Muscle layer of colon (tissue), 2 donors: Measurements from ENCODE around the gene TRIML1.

ENCODE experiments used
- H3K27ac ChIP-seq: one replicate; pipeline ENCODE4 v1.7.0; 2013; ENCODE audit warnings: low read depth, mild to moderate bottlenecking, low read length, moderate library complexity
- H3K27me3 ChIP-seq, 2 donors: one replicate each; pipeline ENCODE4 v1.7.0; 2013; ENCODE audit warnings: low read length in 2 of 2, mild to moderate bottlenecking in 2 of 2; ENCODE audit not compliant: insufficient read depth in 2 of 2, control insufficient read depth in 1 of 2
- H3K36me3 ChIP-seq: one replicate; pipeline ENCODE4 v1.7.0; 2013; ENCODE audit warnings: mild to moderate bottlenecking, low read length; ENCODE audit not compliant: insufficient read depth
- H3K4me1 ChIP-seq: one replicate; pipeline ENCODE4 v1.7.0; 2013; ENCODE audit warnings: mild to moderate bottlenecking, low read length; ENCODE audit not compliant: insufficient read depth
- H3K4me3 ChIP-seq, 2 donors: one replicate each; pipeline ENCODE4 v1.7.0; 2013; ENCODE audit warnings: low read length in 2 of 2, low read depth in 1 of 2, mild to moderate bottlenecking in 1 of 2, moderate library complexity in 1 of 2
- H3K9ac ChIP-seq: one replicate; pipeline ENCODE4 v1.7.0; 2013; ENCODE audit warnings: low read length
- H3K9me3 ChIP-seq: one replicate; pipeline ENCODE4 v1.7.0; 2013; ENCODE audit warnings: mild to moderate bottlenecking, low read length
- donor health status: abdominal sarcoma.
- donor health status: Adenocarcinoma of cecum.

The TRIML1 gene

GRCh38 chr4:188139141-188139540, at the start of gene TRIML1:
TRIML1 (plus strand) TSS chr4:188139441; CDS start chr4:188139559, 118 bp downstream.
- Histone ChIP-seq H3K27me3 (no peaks in the 10 kb centered on the region), H3K27ac (no peak within 1 kb of the TSS), H3K9me3 (no peaks in the 10 kb centered on the region), H3K9ac (no peak within 1 kb of the TSS), H3K36me3 (no peaks in the 10 kb centered on the region), H3K4me3 (no peak within 1 kb of the TSS), H3K4me1 (no peaks in the 10 kb centered on the region)

DNA sequence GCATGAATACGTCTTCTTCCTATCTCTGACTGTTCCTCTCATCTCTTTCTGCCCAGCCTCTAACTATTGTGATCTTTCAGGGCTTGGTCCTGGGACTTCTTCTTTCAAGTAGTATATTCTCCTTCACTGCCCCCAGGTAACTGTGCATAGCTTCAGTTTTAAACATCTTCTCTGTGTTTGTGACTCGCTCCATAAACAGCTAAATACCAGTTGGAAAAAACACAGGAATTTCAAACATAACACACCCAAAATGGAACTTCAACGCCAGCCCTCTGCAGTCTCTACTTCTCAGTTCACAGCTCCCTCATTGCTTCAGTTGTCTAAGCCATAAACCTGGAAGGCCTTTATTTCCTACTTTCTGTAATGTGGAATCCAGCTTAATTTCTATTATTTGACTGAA, 46.4 kb upstream of the TRIML1 start:
- no peaks in the 10 kb centered on the region for H3K27me3 ChIP-seq
- H3K9ac ChIP-seq = no peak overlapping the region
- no peaks in the 10 kb centered on the region for H3K36me3 ChIP-seq
- no peaks in the 10 kb centered on the region for H3K9me3 ChIP-seq
- no peak overlapping the region for H3K4me3 ChIP-seq
- H3K4me1 ChIP-seq = no peaks in the 10 kb centered on the region
- H3K27ac ChIP-seq = no peak overlapping the region

- Histone ChIP-seq H3K9ac (no peak overlapping the region), H3K9me3 (peaks cover 4% of the 10 kb centered on the region), H3K27ac (no peak overlapping the region), H3K27me3 (no peaks in the 10 kb centered on the region), H3K4me3 (no peak overlapping the region), H3K4me1 (no peaks in the 10 kb centered on the region), H3K36me3 (no peaks in the 10 kb centered on the region)
These were observed 32.8 kb upstream of the TRIML1 start for GRCh38 chr4:188106454-188106853.

DNA sequence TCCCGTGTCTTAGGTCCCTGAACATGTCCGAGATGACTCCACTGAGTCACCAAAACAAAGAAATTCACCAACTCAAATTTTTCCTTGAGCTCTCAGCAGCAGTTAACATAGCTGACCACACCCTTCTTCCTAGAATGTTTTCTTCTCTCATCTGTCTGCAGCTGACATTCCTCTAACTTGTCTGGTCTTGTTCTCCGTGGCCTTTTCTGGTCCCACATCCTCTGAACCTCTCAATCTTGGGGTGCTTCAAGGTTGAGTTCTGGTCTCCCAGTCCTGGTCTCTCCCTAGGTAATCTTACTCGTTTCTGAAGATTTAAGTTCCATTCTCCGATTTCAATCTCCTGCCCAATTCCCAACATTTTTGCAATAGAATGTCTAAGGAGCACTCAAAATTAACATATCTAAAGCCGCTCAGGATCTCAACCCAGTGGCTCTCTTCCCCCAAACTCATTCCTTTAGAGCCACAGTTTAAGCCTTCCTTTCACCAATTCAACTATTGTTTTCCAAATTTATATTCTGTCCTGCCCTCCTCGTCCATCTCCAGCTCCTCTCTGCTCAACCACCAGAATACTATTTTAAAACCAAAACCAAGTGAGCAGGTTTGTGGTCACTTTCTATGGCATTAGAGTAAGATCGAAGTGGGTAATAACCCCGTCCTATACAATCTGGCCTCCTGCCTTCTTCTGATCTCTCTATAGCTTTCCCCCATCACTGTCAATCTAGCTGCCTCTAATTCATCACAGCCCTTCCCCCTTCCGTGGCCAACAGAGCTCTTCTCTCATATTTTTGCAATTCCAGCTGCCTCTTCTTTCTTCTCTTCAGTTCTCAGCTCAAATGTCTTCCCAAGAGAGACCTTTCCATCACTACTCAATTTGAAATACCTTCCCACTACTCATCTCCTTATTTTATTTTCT, 31.1 kb upstream of the TRIML1 start:
- H3K9me3 ChIP-seq = peaks cover 4% of the 10 kb centered on the region
- H3K27me3 ChIP-seq = no peaks in the 10 kb centered on the region
- H3K9ac ChIP-seq = no peak overlapping the region
- no peaks in the 10 kb centered on the region for H3K4me1 ChIP-seq
- H3K27ac ChIP-seq = no peak overlapping the region
- no peaks in the 10 kb centered on the region for H3K36me3 ChIP-seq
- no peak overlapping the region for H3K4me3 ChIP-seq

- Histone ChIP-seq H3K27ac (no peak within 1 kb of the TSS), H3K4me3 (no peak within 1 kb of the TSS), H3K27me3 (no peaks in the 10 kb centered on the region), H3K36me3 (no peaks in the 10 kb centered on the region), H3K4me1 (no peaks in the 10 kb centered on the region), H3K9ac (no peak within 1 kb of the TSS), H3K9me3 (peaks cover 4% of the 10 kb centered on the region)
These were observed 30.0 kb upstream of the TRIML1 start, which contains the start of gene TRIML2 for GRCh38 chr4:188109157-188109755. TRIML2 (minus strand) TSS chr4:188109603; CDS start chr4:188105368, 4,235 bp downstream.

GRCh38 chr4:188110036-188110435, 29.2 kb upstream of the TRIML1 start:
- Histone ChIP-seq H3K36me3 (no peaks in the 10 kb centered on the region), H3K4me3 (no peak overlapping the region), H3K27me3 (no peaks in the 10 kb centered on the region), H3K27ac (no peak overlapping the region), H3K4me1 (no peaks in the 10 kb centered on the region), H3K9ac (no peak overlapping the region), H3K9me3 (peaks cover 3% of the 10 kb centered on the region)

- H3K9me3 ChIP-seq = no peaks in the 10 kb centered on the region
- no peaks in the 10 kb centered on the region for H3K36me3 ChIP-seq
- H3K4me3 ChIP-seq = no peak overlapping the region
- H3K4me1 ChIP-seq = no peaks in the 10 kb centered on the region
- H3K27me3 ChIP-seq = no peaks in the 10 kb centered on the region
- H3K9ac ChIP-seq = no peak overlapping the region
- no peak overlapping the region for H3K27ac ChIP-seq
These were observed 28.3 kb upstream of the TRIML1 start for GRCh38 chr4:188110741-188111471.

DNA sequence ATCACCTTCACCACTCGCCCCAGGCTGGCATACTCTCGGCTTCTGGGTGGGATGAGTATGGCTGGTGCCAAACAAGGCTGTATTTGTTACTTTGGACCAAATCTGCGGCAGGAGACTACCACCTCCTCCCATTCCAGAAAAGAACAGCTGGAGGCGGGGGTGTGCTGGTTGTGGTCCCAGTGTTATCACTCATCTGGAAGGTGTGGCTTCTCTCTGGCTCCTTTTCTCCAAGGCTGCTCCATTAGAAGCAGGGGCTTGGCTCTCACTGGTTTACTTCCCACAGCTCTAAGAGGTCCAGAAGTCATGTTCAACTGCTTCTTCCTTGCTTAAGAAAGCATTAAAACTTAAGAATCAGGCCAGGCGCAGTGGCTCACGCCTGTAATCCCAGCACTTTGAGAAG, 27.3 kb upstream of the TRIML1 start:
- Histone ChIP-seq H3K36me3 (no peaks in the 10 kb centered on the region), H3K9me3 (no peaks in the 10 kb centered on the region), H3K4me3 (no peak overlapping the region), H3K27ac (no peak overlapping the region), H3K4me1 (no peaks in the 10 kb centered on the region), H3K27me3 (no peaks in the 10 kb centered on the region), H3K9ac (no peak overlapping the region)

- H3K9me3 ChIP-seq = no peaks in the 10 kb centered on the region
- no peak overlapping the region for H3K9ac ChIP-seq
- no peaks in the 10 kb centered on the region for H3K36me3 ChIP-seq
- no peaks in the 10 kb centered on the region for H3K27me3 ChIP-seq
- H3K4me3 ChIP-seq = no peak overlapping the region
- H3K27ac ChIP-seq = no peak overlapping the region
- H3K4me1 ChIP-seq = no peaks in the 10 kb centered on the region
These were observed 26.1 kb upstream of the TRIML1 start for GRCh38 chr4:188113156-188113555.

DNA sequence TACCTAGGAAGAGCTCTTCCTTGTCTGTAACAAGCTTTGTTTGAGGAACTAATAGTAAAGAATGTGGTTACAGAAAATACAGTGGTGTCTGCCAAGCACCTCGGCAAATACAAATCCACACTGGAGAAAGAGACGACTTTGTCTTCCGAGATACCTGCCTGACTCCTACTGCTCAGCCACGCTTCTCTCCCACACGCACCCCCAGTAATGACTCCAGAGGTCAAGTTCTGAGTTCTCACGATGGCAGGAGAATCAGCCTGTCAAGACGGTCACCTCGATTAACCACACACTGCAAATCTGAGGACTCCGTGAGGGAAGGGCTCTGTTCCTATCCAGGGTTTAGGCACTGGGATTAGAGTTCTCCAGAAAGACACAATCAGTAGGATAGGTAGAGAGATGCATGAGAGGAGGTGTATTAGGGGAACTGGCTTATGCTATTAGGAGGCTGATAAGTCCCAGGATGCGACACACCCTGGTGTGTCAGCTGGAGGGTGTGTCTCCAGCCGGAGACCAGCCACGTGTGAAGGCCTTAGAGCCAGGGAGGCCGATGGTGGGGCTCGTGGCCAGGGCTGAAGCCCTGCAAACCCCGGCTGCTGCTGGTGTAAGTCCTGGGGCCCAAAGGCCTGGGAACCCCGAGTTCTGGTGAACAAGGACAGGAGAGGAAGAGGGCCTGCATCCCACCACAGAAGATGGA, 21.5 kb upstream of the TRIML1 start:
- Histone ChIP-seq H3K4me3 (no peak overlapping the region), H3K9me3 (no peaks in the 10 kb centered on the region), H3K36me3 (no peaks in the 10 kb centered on the region), H3K4me1 (no peaks in the 10 kb centered on the region), H3K27ac (no peak overlapping the region), H3K9ac (no peak overlapping the region), H3K27me3 (no peaks in the 10 kb centered on the region)

- H3K4me3 ChIP-seq = no peak overlapping the region
- H3K4me1 ChIP-seq = no peaks in the 10 kb centered on the region
- H3K9ac ChIP-seq = no peak overlapping the region
- no peaks in the 10 kb centered on the region for H3K36me3 ChIP-seq
- no peaks in the 10 kb centered on the region for H3K27me3 ChIP-seq
- H3K27ac ChIP-seq = no peak overlapping the region
- H3K9me3 ChIP-seq = no peaks in the 10 kb centered on the region
These were observed 17.7 kb upstream of the TRIML1 start for GRCh38 chr4:188121530-188121929.
